ENCODE data around the gene SALL4.
"Not testable (repeated sequence)": the region's sequence is repeated elsewhere in the genome, so short reads cannot be mapped to it uniquely, and the experiment has no call there.

Gene SALL4

GRCh38 chr20:51802170-51802751, at the start of gene SALL4:
SALL4 (minus strand) TSS chr20:51802521; CDS start chr20:51802408, 113 bp downstream.
- no peak for DNase-seq

- no peak for DNase-seq
Observed at GRCh38 chr20:51848346-51848745, 46.0 kb upstream of the SALL4 start.

- no peak for DNase-seq
Observed at GRCh38 chr20:51840865-51841264, 38.5 kb upstream of the SALL4 start.

- no peak for DNase-seq
Observed at GRCh38 chr20:51837876-51838420, 35.6 kb upstream of the SALL4 start.

- DNase-seq: no peak
Observed at GRCh38 chr20:51837436-51837835, 35.1 kb upstream of the SALL4 start.

- no peak for DNase-seq
Observed at GRCh38 chr20:51833326-51833725, 31.0 kb upstream of the SALL4 start.

- no peak for DNase-seq
Observed at GRCh38 chr20:51832276-51832675, 30.0 kb upstream of the SALL4 start.

- no peak for DNase-seq
Observed at GRCh38 chr20:51831866-51832265, 29.5 kb upstream of the SALL4 start.

GRCh38 chr20:51830538-51830937, 28.2 kb upstream of the SALL4 start:
- no peak for DNase-seq

- no peak for DNase-seq
Observed at GRCh38 chr20:51828762-51829161, 26.4 kb upstream of the SALL4 start.

GRCh38 chr20:51826372-51826771, 24.1 kb upstream of the SALL4 start:
- DNase-seq: no peak

GRCh38 chr20:51818479-51819008, 16.2 kb upstream of the SALL4 start:
- no peak for DNase-seq

- not testable (repeated sequence) for DNase-seq
Observed at GRCh38 chr20:51816856-51817255, 14.5 kb upstream of the SALL4 start.

- no peak for DNase-seq
Observed at GRCh38 chr20:51815383-51816076, 13.2 kb upstream of the SALL4 start.

- no peak for DNase-seq
Observed at GRCh38 chr20:51812861-51813260, 10.5 kb upstream of the SALL4 start.

GRCh38 chr20:51811514-51812128, 9.3 kb upstream of the SALL4 start:
- no peak for DNase-seq

- DNase-seq: no peak
Observed at GRCh38 chr20:51811042-51811355, 8.7 kb upstream of the SALL4 start.

- DNase-seq: no peak
Observed at GRCh38 chr20:51810155-51811041, 8.1 kb upstream of the SALL4 start.

- DNase-seq: no peak
Observed at GRCh38 chr20:51807720-51808250, 5.5 kb upstream of the SALL4 start.

- no peak for DNase-seq
Observed at GRCh38 chr20:51804754-51805153, 2.4 kb upstream of the SALL4 start.

GRCh38 chr20:51803148-51803854, 980 bp upstream of the SALL4 start:
- DNase-seq: no peak

GRCh38 chr20:51801823-51802123, 548 bp downstream of the SALL4 start:
- DNase-seq: no peak

Data from CD4-positive, alpha-beta T cell treated with Interleukin-21 for 1 hour (primary cell).